NK-92 treated with Interleukin-12 subunit alpha and Interleukin-12 subunit beta, amount 100 ng/mL, for 24 hours (cell line): ENCODE measurements around the gene PLXND1.

Experiments
- DNase-seq: peaks from one replicate; lab custom pipeline; 2025; lab: John Stamatoyannopoulos, UW

Gene PLXND1

GRCh38 chr3:129628169-129628522 is 21.7 kb upstream of the PLXND1 start:
- DNase-seq: no peak

- no peak for DNase-seq
Measured at GRCh38 chr3:129627350-129628168, 21.1 kb upstream of the PLXND1 start.

- peak; percentile 63 for DNase-seq
Measured at GRCh38 chr3:129626744-129627349, 20.4 kb upstream of the PLXND1 start.

GRCh38 chr3:129625072-129625874 is 18.8 kb upstream of the PLXND1 start:
- DNase-seq: no peak

GRCh38 chr3:129624347-129625071 is 18.0 kb upstream of the PLXND1 start:
- no peak for DNase-seq

GRCh38 chr3:129623447-129624118 is 17.1 kb upstream of the PLXND1 start:
- no peak for DNase-seq

GRCh38 chr3:129622933-129623332 is 16.5 kb upstream of the PLXND1 start:
- no peak for DNase-seq

GRCh38 chr3:129622226-129622874 is 15.9 kb upstream of the PLXND1 start:
- DNase-seq: no peak

GRCh38 chr3:129621626-129622225 is 15.2 kb upstream of the PLXND1 start:
- no peak for DNase-seq

GRCh38 chr3:129620828-129621559 is 14.5 kb upstream of the PLXND1 start:
- DNase-seq: no peak

GRCh38 chr3:129619726-129620162 is 13.3 kb upstream of the PLXND1 start:
- DNase-seq: no peak

- no peak for DNase-seq
Measured at GRCh38 chr3:129618901-129619671, 12.6 kb upstream of the PLXND1 start.

- DNase-seq: no peak
Measured at GRCh38 chr3:129618186-129618820, 11.8 kb upstream of the PLXND1 start.

GRCh38 chr3:129617381-129618185 is 11.1 kb upstream of the PLXND1 start:
- no peak for DNase-seq

GRCh38 chr3:129616713-129617112 is 10.2 kb upstream of the PLXND1 start:
- DNase-seq: no peak

- DNase-seq: no peak
Measured at GRCh38 chr3:129616291-129616690, 9.8 kb upstream of the PLXND1 start.

GRCh38 chr3:129615751-129616281 is 9.3 kb upstream of the PLXND1 start:
- no peak for DNase-seq
